HEK293T (cell line): ENCODE results near the gene NFS1.
"Not testable (repeated sequence)": the region's sequence is repeated elsewhere in the genome, so short reads cannot be mapped to it uniquely, and the experiment has no call there.

ENCODE experiments used
- CTCF ChIA-PET: fragments of 350-600 bp; formaldehyde crosslinking; extraction: SDS; loops from one replicate; lab custom pipeline; 2021; ENCODE audit warnings: antibody characterized with exemption, inconsistent platforms; lab: Yijun Ruan, JAX
- POLR2A ChIA-PET: fragments of 350-600 bp; formaldehyde crosslinking; extraction: SDS; loops from one replicate; lab custom pipeline; 2020; ENCODE audit warnings: antibody characterized with exemption, inconsistent platforms; lab: Yijun Ruan, JAX
- DNase-seq: peaks from one replicate; pipeline ENCODE4 v3.0.0; 2012; ENCODE audit warnings: mixed read lengths; ENCODE audit errors: extremely low spot score
- ARNT ChIP-seq: fragments of 450-650 bp; IDR thresholded peaks from 2 replicates; pipeline ENCODE4 v1.6.1; 2017; ENCODE audit warnings: mild to moderate bottlenecking
- BHLHE40 ChIP-seq: fragments of 450-650 bp; IDR thresholded peaks from 2 replicates; pipeline ENCODE4 v1.6.1; 2016; ENCODE audit warnings: mild to moderate bottlenecking, moderate library complexity, borderline replicate concordance
- CTBP1 ChIP-seq: fragments of 450-650 bp; IDR thresholded peaks from 2 replicates; pipeline ENCODE4 v1.6.1; 2016; ENCODE audit warnings: borderline replicate concordance
- ELF4 ChIP-seq: fragments of 450-650 bp; IDR thresholded peaks from 2 replicates; pipeline ENCODE4 v1.6.1; 2017; ENCODE audit warnings: antibody characterized with exemption
- FOXA1 ChIP-seq: fragments of 450-650 bp; IDR thresholded peaks from 2 replicates; pipeline ENCODE4 v1.6.1; 2016; ENCODE audit warnings: mild to moderate bottlenecking
- FOXK2 ChIP-seq: fragments of 450-650 bp; IDR thresholded peaks from 2 replicates; pipeline ENCODE4 v1.6.1; 2016; ENCODE audit warnings: mild to moderate bottlenecking
- FOXM1 ChIP-seq: fragments of 450-650 bp; IDR thresholded peaks from 2 replicates; pipeline ENCODE4 v1.6.1; 2017; ENCODE audit warnings: mild to moderate bottlenecking, borderline replicate concordance
- HDGF ChIP-seq: fragments of 450-650 bp; IDR thresholded peaks from 2 replicates; pipeline ENCODE4 v1.6.1; 2017; ENCODE audit warnings: antibody characterized with exemption, borderline replicate concordance
- L3MBTL2 ChIP-seq: fragments of 450-650 bp; conservative IDR thresholded peaks from 2 replicates; pipeline ENCODE4 v1.6.1; 2016; ENCODE audit warnings: mild to moderate bottlenecking
- LEF1 ChIP-seq: fragments of 450-650 bp; IDR thresholded peaks from 2 replicates; pipeline ENCODE4 v1.6.1; 2017; ENCODE audit warnings: mild to moderate bottlenecking, borderline replicate concordance
- NFRKB ChIP-seq: fragments of 450-650 bp; IDR thresholded peaks from 2 replicates; pipeline ENCODE4 v1.6.1; 2016; ENCODE audit warnings: mild to moderate bottlenecking, moderate library complexity
- PKNOX1 ChIP-seq: fragments of 450-650 bp; IDR thresholded peaks from 2 replicates; pipeline ENCODE4 v1.6.1; 2016
- SP1 ChIP-seq: fragments of 450-650 bp; IDR thresholded peaks from 2 replicates; pipeline ENCODE4 v1.6.1; 2017
- SUZ12 ChIP-seq: fragments of 450-650 bp; IDR thresholded peaks from 2 replicates; pipeline ENCODE4 v1.6.1; 2016; ENCODE audit warnings: mild to moderate bottlenecking
- TARDBP ChIP-seq: fragments of 450-650 bp; IDR thresholded peaks from 2 replicates; pipeline ENCODE4 v1.6.1; 2016
- ZNF384 ChIP-seq: fragments of 450-650 bp; IDR thresholded peaks from 2 replicates; pipeline ENCODE4 v1.6.1; 2016

NFS1 gene

GRCh38 chr20:35699127-35699956 lies at the start of gene NFS1, which contains the start of gene ROMO1:
TSS of gene NFS1 (minus strand) at chr20:35699352. CDS start at chr20:35699288, 64 bp downstream.
TSS of gene ROMO1 (plus strand) at chr20:35699405. CDS start at chr20:35699633, 228 bp downstream.
- ChIA-PET CTCF (interaction anchor here (1.5 kb wide), 1 partner anchor 12 kb away, joined by 3 read pairs; no protein-coding TSS in a partner anchor), POLR2A (interaction anchor here (0.8 to 2.0 kb wide), 8 partner anchors 9 to 126 kb away, joined by 3 to 11 read pairs (median 4); partner anchors contain the start of gene RBM39)
- DNase-seq = peak; percentile 91
- TF ChIP-seq HDGF (no peak), SUZ12 (no peak), TARDBP (no peak), LEF1 (no peak), BHLHE40 (no peak), PKNOX1 (peak; percentile 68), CTBP1 (no peak), L3MBTL2 (0 out of 2 replicates have a peak, but pooled peaks have one; percentile 37), ARNT (no peak), FOXA1 (no peak), FOXM1 (no peak), FOXK2 (no peak), ZNF384 (no peak), ELF4 (peak; percentile 40; the same call in 1 of the 2 replicates)

GRCh38 chr20:35744492-35744841 lies 45.3 kb upstream of the NFS1 start:
- DNase-seq, CTCF ChIA-PET: not testable (repeated sequence)
- POLR2A ChIA-PET = interaction anchor here (3.7 kb wide), 2 partner anchors 11 to 27 kb away, joined by 32 to 53 read pairs; partner anchors contain the start of gene PHF20

GRCh38 chr20:35743693-35744491 lies 44.7 kb upstream of the NFS1 start:
- DNase-seq = no peak
- CTCF ChIA-PET = no interaction called here
- POLR2A ChIA-PET = interaction anchor here (1.0 to 3.7 kb wide), 12 partner anchors 12 to 211 kb away, joined by 3 to 53 read pairs (median 17); partner anchors contain the start of genes PHF20 and SCAND1
- TF ChIP-seq ELF4 (no peak), FOXM1 (no peak), SUZ12 (no peak), LEF1 (no peak), CTBP1 (no peak), NFRKB (no peak)

GRCh38 chr20:35742741-35743523 lies 43.8 kb upstream of the NFS1 start:
- TF ChIP-seq ELF4 = peak; percentile 67; the same call in 1 of the 2 replicates
- TF ChIP-seq CTBP1 = no peak
- no peak for TF ChIP-seq ZNF384
- CTCF ChIA-PET = no interaction called here
- POLR2A ChIA-PET = interaction anchor here (0.6 to 3.7 kb wide), 57 partner anchors 8 to 628 kb away, joined by 3 to 53 read pairs (median 5); partner anchors contain the start of genes CEP250, CPNE1, ERGIC3 and PHF20
- DNase-seq = no peak

GRCh38 chr20:35741892-35742740 lies 43.0 kb upstream of the NFS1 start, which contains the start of gene RBM39:
TSS of gene RBM39 (minus strand) at chr20:35742260. CDS start at chr20:35740874, 1,386 bp downstream.
- TF ChIP-seq ELF4 (peak; percentile 87), ARNT (0 out of 2 replicates have a peak, but pooled peaks have one; percentile 20), PKNOX1 (peak; percentile 100), HDGF (0 out of 2 replicates have a peak, but pooled peaks have one; percentile 30), SP1 (peak; percentile 97), FOXK2 (peak; percentile 25; the same call in 1 of the 2 replicates), LEF1 (no peak), ZNF384 (no peak), FOXA1 (no peak), CTBP1 (no peak), NFRKB (peak; percentile 99), BHLHE40 (no peak), SUZ12 (no peak), L3MBTL2 (peak; percentile 84), FOXM1 (no peak), TARDBP (no peak)
- CTCF ChIA-PET = interaction anchor here (0.5 to 0.6 kb wide), 2 partner anchors 76 to 397 kb away, joined by 3 to 4 read pairs; no protein-coding TSS in a partner anchor
- DNase-seq = peak; percentile 96
- POLR2A ChIA-PET = interaction anchor here (0.6 to 3.7 kb wide), 64 partner anchors 9 to 629 kb away, joined by 3 to 53 read pairs (median 5); partner anchors contain the start of genes CEP250, CPNE1, ERGIC3 and PHF20
